Suprapubic skin (tissue), 4 donors: ENCODE results near the gene SPIRE2. TPM values are rescaled to one million over a fixed set of nuclear protein-coding genes. Genes with fewer than 3 reads are reported as not detected.
"Not testable (repeated sequence)": the region's sequence is repeated elsewhere in the genome, so short reads cannot be mapped to it uniquely, and the experiment has no call there.

Experiments
- DNase-seq, 2 donors: peaks; one replicate each; pipeline ENCODE4 v3.0.0-alpha.2; 2019; ENCODE audit warnings: low spot score in 2 of 2
- H3K27ac ChIP-seq: fragments of 200-600 bp; sonication (generic); one replicate; pipeline ENCODE4 v1.5.1; 2019
- H3K27me3 ChIP-seq: fragments of 200-600 bp; sonication (generic); one replicate; pipeline ENCODE4 v1.5.1; 2019
- H3K36me3 ChIP-seq: fragments of 200-600 bp; sonication (generic); one replicate; pipeline ENCODE4 v1.5.1; 2019
- H3K4me1 ChIP-seq: fragments of 200-600 bp; sonication (generic); one replicate; pipeline ENCODE4 v1.5.1; 2019
- H3K4me3 ChIP-seq: fragments of 200-600 bp; sonication (generic); one replicate; pipeline ENCODE4 v1.5.1; 2019; ENCODE audit warnings: mild to moderate bottlenecking
- H3K9me3 ChIP-seq: fragments of 200-600 bp; sonication (generic); one replicate; pipeline ENCODE4 v1.5.1; 2019
- EP300 ChIP-seq: sonication (generic); formaldehyde crosslinking; IDR thresholded peaks from one replicate; pipeline ENCODE4 v1.6.1; 2017; ENCODE audit warnings: antibody characterized with exemption
- POLR2A ChIP-seq, 2 donors: fragments of 450-650 bp; IDR thresholded peaks; one replicate each; pipeline ENCODE4 v1.6.1; 2017; ENCODE audit warnings: antibody characterized with exemption in 2 of 2, mild to moderate bottlenecking in 2 of 2, moderate library complexity in 2 of 2
- POLR2AphosphoS5 ChIP-seq, 3 donors: sonication (generic); formaldehyde crosslinking; IDR thresholded peaks; one replicate each; pipeline ENCODE4 v1.6.1; 2017; ENCODE audit warnings: antibody characterized with exemption in 3 of 3
- WGBS: methylation state at CpG from one replicate; pipeline ENCODE4 v1.1.5; 2018; 5-methylcytosine and 5-hydroxymethylcytosine counted together
- total RNA-seq, 4 donors: library from RNA; depleted of rRNA; stranded (reverse); fragments of >200 nt; gene quantifications; one replicate each; pipeline ENCODE4 v1.1.0, GENCODE V29; 2016
- TF ChIP-seq, protein P1 (sequence below), 2 donors: fragments of 200-600 bp in 1 of 2; fragments of 450-650 bp in 1 of 2; sonication (generic) in 1 of 2; IDR thresholded peaks; one replicate each; pipeline ENCODE4 v1.5.1; 2016 to 2019; ENCODE audit warnings: antibody characterized with exemption in 2 of 2, mild to moderate bottlenecking in 1 of 2, moderate library complexity in 1 of 2

Gene SPIRE2
- total RNA-seq, 4 donors from 2014 or later = 4.5 to 6.6 (median 5.5) TPM

DNA sequence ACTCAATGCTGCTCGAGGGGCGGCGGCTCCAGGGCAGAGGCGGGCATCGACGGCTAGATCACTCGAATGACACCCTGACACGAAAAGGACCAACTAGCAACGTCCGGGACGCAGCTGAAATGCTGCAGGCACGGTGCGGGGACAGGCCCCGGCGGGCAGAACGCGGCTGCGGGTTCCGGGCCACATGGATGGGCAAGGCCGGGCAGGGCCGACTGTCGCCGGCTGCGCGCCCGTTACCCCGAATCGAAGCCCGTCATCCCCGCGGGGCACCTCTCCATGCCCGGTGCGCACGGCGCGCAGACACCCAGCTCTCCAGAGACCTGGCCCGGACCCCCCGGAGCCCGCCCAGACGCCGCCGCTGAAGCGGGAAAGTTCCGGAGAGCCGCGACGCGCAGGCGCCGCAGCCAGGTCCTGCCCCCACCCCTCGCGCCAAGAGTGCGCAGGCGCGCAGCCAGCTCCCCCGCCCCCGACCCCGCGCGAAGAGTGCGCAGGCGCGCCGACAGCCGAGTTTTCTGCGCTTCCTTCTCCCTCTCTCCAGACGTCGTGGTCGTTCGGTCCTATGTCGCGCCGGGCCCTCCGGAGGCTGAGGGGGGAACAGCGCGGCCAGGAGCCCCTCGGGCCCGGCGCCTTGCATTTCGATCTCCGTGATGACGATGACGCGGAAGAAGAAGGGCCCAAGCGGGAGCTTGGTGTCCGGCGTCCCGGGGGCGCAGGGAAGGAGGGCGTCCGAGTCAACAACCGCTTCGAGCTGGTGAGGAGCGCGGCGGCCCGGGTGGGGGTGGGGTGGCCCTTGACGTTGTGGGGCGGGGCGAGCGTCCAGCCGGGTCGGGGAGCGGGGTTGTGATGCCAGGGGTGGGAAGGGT, 45.1 kb downstream of the SPIRE2 start, which contains the start of gene TCF25:
Gene TCF25 (plus strand): TSS at position 484 of the 863 bp plus-strand sequence. CDS start 76 bp downstream, at position 560.
- peaks cover 3% of the 10 kb centered on the region for H3K36me3 ChIP-seq
- no peaks in the 10 kb centered on the region for H3K9me3 ChIP-seq
- H3K27ac ChIP-seq = peak within 1 kb of the TSS; percentile 100
- peak within 1 kb of the TSS; percentile 80 for H3K4me3 ChIP-seq
- DNase-seq = peak; percentile 89
- peaks cover 18% of the 10 kb centered on the region for H3K4me1 ChIP-seq
- WGBS = under 1% methylated on average over 28 of the region's 104 CpGs
- H3K27me3 ChIP-seq = no peaks in the 10 kb centered on the region
- peak in 1 of 2 donors; percentile 66 for TF ChIP-seq POLR2A (IDR thresholded peaks at IDR 0.05)
- TF ChIP-seq, protein P1, sequence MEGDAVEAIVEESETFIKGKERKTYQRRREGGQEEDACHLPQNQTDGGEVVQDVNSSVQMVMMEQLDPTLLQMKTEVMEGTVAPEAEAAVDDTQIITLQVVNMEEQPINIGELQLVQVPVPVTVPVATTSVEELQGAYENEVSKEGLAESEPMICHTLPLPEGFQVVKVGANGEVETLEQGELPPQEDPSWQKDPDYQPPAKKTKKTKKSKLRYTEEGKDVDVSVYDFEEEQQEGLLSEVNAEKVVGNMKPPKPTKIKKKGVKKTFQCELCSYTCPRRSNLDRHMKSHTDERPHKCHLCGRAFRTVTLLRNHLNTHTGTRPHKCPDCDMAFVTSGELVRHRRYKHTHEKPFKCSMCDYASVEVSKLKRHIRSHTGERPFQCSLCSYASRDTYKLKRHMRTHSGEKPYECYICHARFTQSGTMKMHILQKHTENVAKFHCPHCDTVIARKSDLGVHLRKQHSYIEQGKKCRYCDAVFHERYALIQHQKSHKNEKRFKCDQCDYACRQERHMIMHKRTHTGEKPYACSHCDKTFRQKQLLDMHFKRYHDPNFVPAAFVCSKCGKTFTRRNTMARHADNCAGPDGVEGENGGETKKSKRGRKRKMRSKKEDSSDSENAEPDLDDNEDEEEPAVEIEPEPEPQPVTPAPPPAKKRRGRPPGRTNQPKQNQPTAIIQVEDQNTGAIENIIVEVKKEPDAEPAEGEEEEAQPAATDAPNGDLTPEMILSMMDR (IDR thresholded peaks at IDR 0.05) = no peak
- no peak for TF ChIP-seq EP300
- peak in 1 of 3 donors; percentile 53 for TF ChIP-seq POLR2AphosphoS5 (IDR thresholded peaks at IDR 0.05)

DNA sequence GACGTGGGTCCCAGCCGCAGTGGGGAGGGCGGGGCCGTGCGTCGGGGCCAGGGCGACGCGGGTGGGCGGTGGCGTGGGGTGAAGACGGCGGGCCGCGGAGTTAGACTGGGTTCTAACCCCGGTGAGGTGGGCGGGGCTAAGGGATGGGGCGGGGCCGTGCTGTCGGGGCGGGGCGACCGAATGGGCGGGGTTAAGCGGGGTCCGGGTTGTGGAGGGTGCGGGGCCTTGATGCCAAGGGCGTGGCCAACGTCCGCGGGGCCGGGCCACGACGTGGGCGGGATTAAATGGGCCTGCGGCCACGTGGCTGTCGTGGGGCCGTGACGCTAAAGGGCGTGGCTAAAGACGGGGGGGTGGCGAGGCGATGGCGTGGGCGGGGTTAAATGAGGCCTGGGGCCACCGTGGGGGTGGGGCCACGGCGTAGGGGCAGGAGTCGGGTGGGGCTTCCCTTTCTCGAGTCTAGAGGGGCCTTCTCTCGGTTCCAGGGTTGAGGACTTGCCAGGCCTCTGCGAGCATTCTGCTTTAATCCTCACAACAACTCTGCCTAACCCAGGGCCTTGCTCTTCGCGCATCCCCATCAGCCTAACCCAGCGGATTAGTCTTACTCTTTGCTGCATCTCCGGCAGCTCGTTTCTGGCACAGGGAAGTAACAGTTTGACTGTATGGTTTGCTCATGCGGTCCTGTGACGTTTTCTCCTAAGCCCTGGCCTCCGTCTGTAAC, 45.9 kb downstream of the SPIRE2 start:
- DNase-seq = peak; percentile 98
- WGBS = 1% methylated on average over 41 of the region's 61 CpGs
- peak overlapping the region; percentile 80 for H3K4me3 ChIP-seq
- H3K9me3 ChIP-seq = no peaks in the 10 kb centered on the region
- H3K4me1 ChIP-seq = peaks cover 18% of the 10 kb centered on the region
- H3K36me3 ChIP-seq = peaks cover 10% of the 10 kb centered on the region
- peak overlapping the region; percentile 100 for H3K27ac ChIP-seq
- TF ChIP-seq, protein P1 (IDR thresholded peaks at IDR 0.05) = no peak
- TF ChIP-seq POLR2AphosphoS5 (IDR thresholded peaks at IDR 0.05) (no peak), EP300 (peak; percentile 11), POLR2A (IDR thresholded peaks at IDR 0.05) (no peak)
- no peaks in the 10 kb centered on the region for H3K27me3 ChIP-seq

DNA sequence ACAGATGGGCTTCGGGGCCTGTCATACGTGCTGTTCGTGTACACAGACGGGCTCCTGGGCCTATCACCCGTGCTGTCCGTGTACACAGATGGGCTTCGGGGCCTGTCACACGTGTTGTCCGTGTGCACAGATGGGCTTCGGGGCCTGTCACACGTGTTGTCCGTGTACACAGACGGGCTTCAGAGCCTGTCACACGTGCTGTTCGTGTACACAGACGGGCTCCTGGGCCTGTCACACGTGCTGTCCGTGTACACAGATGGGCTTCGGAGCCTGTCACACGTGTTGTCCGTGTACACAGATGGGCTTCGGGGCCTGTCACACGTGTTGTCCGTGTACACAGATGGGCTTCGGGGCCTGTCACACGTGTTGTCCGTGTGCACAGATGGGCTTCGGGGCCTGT, 50.8 kb downstream of the SPIRE2 start:
- H3K9me3 ChIP-seq, H3K27ac ChIP-seq, H3K27me3 ChIP-seq, H3K4me3 ChIP-seq, DNase-seq: not testable (repeated sequence)
- 90% methylated on average over 23 of the region's 28 CpGs for WGBS
- H3K36me3 ChIP-seq = peaks cover 45% of the 10 kb centered on the region
- peaks cover 20% of the 10 kb centered on the region for H3K4me1 ChIP-seq

DNA sequence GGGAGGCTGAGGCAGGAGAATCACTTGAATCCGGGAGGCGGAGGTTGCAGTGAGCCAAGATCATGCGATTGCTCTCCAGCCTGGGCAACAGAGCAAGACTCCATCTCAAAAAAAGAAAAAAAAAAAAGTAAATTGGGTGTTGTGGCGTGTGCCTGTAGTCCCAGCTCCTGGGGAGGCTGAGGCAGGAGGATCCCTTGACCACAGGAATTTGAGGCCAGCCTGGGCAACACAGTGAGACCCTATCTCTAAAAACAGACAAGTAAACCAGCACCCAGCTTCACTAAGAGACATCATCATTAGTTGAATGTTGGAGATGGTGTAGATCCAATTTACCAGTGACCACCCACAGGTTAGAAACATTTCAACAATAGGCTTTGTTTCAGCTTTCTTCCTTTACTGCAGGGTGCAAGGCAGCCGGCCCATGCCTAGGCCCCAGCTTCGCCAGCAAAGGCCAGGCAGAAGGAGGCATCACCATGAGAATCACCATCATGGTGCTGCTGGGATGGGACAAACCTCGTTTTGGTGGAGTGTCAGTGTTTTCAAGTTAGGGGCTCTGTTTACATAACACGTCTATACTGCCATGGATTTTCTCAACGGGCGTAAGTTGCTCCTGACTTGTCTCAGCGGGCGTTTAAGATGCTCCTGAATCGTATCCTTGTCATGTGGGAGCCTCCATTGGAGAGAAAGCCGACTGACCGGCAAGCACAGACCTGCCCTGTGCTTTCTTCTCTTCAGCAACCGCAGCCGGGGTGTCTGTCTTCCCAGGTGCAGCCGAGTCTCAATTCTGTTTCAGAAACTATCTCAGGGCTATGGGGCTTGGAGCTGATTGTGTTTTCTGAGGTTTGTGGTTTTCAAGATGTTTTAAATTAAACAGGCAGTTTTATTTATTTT, 52.4 kb downstream of the SPIRE2 start:
- peaks cover 61% of the 10 kb centered on the region for H3K36me3 ChIP-seq
- H3K4me1 ChIP-seq = peaks cover 14% of the 10 kb centered on the region
- H3K9me3 ChIP-seq = no peaks in the 10 kb centered on the region
- DNase-seq = no peak
- no peaks in the 10 kb centered on the region for H3K27me3 ChIP-seq
- H3K4me3 ChIP-seq = no peak overlapping the region
- TF ChIP-seq POLR2A (IDR thresholded peaks at IDR 0.05) (no peak), POLR2AphosphoS5 (IDR thresholded peaks at IDR 0.05) (no peak), EP300 (no peak)
- TF ChIP-seq, protein P1 (IDR thresholded peaks at IDR 0.05) = no peak
- no peak overlapping the region for H3K27ac ChIP-seq
- WGBS = 62% methylated on average over 18 of the region's 18 CpGs

DNA sequence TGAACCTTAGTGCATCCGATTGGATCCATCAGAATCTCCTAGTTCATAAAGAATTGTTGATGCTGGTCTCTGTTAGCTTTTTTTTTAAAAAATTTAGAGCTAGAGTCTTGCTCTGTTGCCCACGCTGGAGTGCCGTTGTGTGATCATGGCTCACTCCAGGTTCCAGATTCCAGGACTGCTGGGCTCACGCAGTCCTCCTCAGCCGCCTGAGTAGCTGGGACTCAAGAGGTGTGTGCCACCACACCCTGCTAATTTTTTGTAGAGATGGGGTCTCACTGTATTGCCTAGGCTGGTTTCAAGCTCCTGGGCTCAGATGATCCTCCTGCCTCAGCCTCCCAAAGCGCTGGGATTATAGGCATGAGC, 53.1 kb downstream of the SPIRE2 start:
- no peak overlapping the region for H3K27ac ChIP-seq
- no peak overlapping the region for H3K4me3 ChIP-seq
- TF ChIP-seq POLR2A (IDR thresholded peaks at IDR 0.05) (no peak), POLR2AphosphoS5 (IDR thresholded peaks at IDR 0.05) (no peak), EP300 (no peak)
- TF ChIP-seq, protein P1 (IDR thresholded peaks at IDR 0.05) = no peak
- 82% methylated on average over 6 of the region's 6 CpGs for WGBS
- peaks cover 65% of the 10 kb centered on the region for H3K36me3 ChIP-seq
- peaks cover 14% of the 10 kb centered on the region for H3K4me1 ChIP-seq
- no peaks in the 10 kb centered on the region for H3K9me3 ChIP-seq
- no peak for DNase-seq
- no peaks in the 10 kb centered on the region for H3K27me3 ChIP-seq
